HG02870 (cell line): ENCODE data around the gene PRR9.
"Not testable (repeated sequence)": the region's sequence is repeated elsewhere in the genome, so short reads cannot be mapped to it uniquely, and the experiment has no call there.

Source experiments
- ATAC-seq: cut with Tn5 transposase; IDR thresholded peaks from one replicate; pipeline ENCODE4 v1.9.1; 2021; ENCODE audit warnings: mild to moderate bottlenecking, moderate library complexity; ENCODE audit not compliant: unreplicated experiment

Gene PRR9, protein sequence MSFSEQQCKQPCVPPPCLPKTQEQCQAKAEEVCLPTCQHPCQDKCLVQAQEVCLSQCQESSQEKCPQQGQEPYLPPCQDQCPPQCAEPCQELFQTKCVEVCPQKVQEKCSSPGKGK

DNA sequence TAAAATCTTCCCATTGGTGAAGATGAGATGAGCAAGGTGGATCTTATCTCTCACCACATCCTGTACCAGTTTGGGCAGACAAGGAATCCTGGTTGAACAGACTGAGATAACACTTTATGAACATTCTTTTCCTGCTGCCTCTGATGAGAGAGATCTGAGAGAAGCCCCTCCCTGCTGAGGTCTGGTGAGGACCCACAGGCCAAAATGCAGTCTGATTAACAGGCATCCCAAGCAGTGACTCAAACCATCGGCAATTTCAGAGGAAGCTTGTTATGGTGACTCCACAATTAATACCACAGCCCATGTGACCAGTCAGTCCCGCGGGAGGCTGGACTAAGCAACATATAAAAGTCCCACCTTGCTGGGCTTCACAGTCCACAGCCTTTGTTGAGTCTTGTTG is at the start of gene PRR9:
TSS of gene PRR9 (plus strand) at position 373 of the 400 bp plus-strand sequence. CDS start 561 bp downstream, outside the sequence.
- ATAC-seq: no peak

DNA sequence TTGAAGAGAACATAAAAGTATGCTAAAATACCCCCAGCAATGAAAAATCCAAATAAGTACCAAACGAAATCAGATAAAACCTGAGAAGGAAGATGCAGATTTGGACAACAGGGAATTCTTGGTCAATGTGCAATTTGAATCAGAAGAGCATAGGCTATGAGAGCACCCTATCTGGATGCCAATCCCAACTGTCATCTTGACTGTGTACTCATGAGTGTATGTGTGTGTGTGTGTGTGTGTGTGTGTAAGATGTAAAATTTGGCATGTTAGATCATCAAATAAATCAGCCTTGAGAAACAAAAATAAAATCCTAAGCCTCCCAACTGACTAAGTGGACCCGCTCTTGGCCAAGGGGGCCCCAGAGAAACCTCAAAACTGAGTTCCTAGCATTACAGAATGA is 48.7 kb upstream of the PRR9 start:
- no peak for ATAC-seq

DNA sequence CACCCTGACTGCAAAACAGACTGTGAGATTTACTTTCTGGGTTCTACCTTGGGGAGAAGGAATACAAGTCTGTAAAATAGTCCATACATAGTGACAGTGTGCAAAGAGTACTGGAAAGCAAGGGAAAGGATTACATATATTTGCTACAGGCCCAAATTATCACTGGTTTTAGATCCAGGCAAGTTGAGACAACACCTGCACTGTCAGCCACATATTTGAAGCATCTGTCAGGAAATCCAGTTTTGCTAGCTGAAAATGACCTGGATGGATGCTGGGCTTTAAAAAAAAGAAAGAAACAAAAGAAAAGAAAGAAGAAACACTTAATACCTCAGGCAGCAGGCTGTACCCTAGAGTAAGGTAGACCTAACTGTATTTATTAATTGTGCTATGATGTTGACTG is 42.8 kb upstream of the PRR9 start:
- no peak for ATAC-seq

DNA sequence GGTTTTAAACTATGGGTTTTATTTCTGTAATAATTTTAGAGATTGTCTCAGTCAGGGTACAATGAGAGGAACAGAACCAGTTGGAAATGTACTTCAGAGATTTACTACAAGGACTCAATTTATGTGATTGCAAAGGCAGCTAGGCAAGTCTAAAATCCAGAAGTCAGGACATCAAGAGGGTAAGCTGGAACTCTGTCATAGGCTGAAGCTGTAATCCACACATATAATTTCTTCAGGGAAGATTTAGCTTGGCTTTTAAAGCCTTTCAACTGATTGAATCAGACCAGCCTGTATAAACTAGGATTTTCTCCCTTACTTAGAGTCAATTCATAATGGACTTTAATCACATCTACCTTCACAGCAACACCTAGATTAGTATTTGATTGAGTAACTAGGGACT is 38.5 kb upstream of the PRR9 start:
- no peak for ATAC-seq

DNA sequence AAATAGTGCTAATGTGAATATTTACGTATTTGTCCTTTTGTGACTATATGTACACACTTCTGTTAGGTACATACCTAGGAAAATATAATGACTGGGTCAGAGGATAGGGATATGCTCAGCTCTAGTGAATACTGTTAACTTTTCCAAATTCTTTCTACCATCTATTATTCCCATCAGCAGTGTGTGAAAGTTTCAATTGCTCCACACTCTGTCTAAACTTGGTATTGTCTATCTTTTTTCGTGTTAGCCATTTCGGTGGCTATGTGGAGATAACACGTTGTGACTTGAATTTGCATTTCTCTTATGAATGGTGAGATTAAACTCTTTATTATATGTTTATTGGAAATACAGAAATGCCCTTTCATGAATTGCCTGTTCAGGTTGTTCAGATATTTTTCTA is 36.8 kb upstream of the PRR9 start:
- no peak for ATAC-seq

DNA sequence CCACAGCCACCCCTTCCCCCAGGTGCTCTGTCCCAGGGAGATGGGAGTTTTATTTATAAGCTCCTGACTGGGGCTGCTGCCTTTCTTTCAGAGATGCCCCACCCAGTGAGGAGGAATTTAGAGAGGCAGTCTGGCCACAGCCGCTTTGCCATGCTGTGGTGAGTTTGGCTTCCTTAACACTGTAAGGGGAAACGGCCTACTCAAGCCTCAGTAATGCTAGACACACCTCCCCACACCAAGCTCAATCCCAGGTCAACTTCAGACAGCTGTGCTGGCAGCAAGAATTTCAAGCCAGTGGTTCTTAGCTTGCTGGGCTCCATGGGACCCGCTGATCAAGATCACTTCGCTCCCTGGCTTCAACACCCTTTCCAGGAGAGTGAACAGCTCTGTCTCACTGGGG is 29.1 kb upstream of the PRR9 start:
- ATAC-seq: not testable (repeated sequence)

DNA sequence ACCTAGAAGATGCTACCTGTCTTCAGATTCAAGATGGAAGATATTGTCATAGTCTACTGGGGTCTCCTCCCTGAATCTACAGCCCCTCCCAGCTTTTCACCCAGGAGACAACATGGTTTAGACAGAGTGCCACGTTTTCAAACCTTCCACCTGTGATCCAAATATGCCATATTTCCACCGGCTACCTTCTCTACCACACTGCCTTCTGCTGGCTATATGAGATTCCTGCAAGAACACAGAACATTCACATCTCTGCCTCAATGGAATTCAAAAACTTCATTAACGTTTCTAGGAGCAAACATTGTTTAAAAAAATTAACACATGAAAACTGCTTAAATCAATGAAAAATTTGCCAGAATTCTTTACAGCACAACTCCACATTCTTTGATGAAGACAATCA is 27.0 kb upstream of the PRR9 start:
- ATAC-seq: no peak

DNA sequence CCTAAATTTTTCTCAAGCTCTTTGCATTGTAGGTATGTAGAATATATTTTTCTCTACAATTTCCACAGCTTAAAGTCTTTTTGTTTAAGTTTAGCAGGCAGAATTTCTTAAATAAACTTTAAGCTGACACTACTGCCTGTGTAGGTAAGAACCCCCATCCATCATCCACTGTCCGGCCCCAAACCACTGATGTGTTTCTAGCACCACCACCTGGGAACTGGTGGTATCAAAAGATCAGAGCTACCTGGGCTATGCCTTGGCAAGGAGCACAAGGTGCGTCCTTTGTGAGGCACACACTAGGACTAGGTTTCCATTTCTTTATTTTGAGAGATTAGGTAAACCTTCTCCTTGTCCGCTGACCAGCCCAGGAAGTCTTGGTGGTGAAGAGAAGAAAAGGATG is 24.7 kb upstream of the PRR9 start:
- no peak for ATAC-seq

DNA sequence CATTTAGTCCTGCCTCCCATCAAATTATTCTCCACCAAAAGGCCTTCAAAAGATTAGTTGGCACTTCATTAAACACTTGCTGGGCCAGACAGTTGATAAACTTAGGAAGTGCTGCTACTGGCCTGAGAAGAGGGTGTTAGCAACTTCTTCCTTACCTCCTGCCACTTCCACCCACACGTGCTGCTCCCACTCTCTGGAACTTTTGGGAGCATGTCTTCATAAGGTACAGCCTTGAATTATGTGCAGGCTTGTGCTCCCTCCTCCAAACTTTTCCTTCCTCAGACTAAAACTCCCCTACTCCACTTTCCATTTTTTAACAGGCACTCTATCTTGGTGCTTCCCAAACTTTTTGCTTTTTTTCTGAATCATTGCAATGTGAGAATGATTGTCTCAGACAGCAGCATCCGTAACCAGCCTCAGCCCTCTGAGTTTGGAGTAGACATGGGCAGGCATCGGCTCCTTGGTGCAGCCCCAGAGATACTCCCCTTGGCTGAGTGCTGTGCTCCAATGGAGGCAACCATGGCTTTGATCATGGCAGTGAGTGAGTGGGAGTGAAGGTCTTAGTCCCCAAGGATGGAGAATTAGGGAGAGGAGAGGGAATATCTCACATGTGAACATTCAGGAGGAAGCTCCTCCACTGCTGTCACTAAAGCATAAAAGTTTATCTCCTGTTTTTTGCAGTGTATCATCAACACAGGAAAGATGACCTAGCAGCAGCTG is 22.9 kb upstream of the PRR9 start:
- no peak for ATAC-seq

DNA sequence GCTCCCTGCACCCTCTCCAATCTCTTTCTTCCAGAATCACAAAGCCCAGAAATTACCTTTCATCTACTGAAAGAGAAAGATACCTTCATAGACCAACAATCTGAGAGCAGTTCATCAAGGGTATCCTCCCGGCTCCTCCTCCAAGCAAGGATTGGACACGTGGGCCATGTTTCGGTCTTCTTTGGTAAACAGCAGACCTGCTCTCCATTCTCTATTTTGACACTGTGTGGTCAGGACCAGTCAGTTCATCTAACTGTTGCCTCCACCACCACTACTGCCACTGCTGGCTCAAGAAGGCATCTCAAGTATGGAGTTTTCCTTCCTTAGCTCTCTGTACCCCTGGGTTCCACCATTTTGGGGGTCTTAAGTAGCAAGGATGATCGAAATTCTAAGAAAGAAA is 22.2 kb upstream of the PRR9 start:
- no peak for ATAC-seq

DNA sequence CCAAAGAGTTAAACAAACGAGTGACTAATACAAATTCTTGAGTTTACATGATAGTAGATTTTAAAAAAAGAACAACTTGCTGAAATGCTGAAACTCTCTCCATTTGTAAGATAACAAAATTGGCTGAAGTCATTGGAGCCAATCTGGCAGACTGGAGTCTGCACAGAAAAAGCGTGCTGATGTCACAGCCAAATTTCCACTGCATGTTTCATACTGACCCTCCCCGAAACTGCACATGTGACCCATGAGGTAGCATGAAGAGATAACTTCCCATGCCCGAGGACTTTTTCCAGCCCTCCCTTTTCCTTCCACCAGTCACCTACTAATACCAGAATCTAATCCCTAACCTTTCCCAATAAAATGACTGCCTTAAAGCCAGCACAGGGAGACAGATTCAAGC is 15.4 kb upstream of the PRR9 start:
- ATAC-seq: no peak

DNA sequence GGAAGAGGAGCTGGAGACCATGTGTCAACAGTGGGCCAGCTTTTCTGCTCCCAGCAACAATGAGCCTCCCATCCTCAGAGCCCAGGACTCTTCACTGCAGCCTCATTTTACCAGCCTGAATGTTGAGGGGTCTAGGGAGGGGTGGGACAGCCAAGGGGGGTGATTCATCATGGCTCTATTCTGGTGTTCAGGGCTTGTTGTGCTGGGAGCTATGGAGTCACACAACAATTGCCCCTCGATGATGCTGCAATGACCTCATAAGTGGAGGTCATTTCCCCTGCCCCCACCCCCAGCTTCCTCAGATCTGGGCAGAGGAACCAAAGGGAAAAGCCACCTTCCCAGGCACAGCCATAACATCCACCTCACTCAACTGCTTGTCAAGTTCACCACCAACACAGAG is 14.3 kb upstream of the PRR9 start, which contains the start of gene LELP1:
TSS of gene LELP1 (plus strand) at position 301 of the 400 bp plus-strand sequence. CDS start 1,278 bp downstream, outside the sequence.
- ATAC-seq: no peak

DNA sequence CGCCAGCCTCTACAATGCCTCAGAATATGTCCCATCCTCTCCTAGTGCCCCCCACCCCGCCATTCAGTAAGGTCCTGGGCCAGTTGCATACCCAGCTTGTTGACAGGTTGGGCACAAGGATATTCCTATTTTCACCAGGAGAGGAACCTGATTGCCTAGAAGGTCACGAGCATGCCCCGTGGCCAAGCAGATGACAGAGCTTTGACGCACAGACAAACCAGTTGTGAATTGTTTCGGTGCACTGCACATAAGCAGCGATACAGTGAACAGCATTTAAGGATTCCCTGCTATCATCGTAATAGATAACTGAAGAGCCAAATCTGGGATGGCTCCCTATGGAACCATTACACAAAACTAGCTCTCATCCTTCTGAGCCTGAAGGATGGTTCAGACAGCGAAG is 10.8 kb upstream of the PRR9 start:
- no peak for ATAC-seq

DNA sequence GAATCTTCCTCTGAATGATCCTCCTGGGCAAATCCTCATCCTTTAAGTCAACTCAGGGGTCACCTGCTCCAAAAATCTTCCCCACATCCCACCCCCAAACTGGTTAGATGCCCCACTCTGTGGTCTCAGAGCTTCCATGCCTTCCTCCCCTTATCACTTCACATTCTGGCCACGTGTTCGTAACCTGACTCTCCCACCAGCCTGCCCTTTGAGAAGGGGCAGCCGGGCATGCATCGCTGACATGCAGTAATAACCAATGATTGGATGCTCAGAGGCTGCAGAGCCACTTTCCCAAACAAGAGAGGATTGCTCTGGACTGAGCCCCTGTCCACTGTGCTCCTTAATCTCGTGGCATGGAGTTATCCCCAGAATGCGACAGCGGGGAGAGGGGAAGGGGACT is 7.2 kb upstream of the PRR9 start:
- ATAC-seq: no peak

DNA sequence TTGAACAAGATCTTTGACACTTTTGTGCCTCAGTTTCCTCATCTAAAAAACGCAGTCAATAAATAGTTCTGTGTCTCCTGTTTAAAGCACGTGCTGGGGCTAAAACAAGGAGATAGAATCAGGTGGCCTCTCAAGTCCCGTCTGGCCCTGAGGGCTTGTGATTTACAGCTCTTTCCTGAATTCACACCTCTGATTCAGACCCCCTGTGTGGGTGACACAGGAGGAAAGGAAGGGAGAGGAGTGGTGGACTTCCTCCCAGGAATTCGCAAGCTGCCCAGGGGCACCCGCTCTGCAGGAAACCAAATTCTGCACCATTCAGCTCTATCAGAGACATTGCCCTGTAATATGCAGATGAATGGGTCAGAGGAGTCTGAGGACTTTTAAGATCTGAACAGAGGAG is 5.2 kb upstream of the PRR9 start:
- ATAC-seq: no peak

DNA sequence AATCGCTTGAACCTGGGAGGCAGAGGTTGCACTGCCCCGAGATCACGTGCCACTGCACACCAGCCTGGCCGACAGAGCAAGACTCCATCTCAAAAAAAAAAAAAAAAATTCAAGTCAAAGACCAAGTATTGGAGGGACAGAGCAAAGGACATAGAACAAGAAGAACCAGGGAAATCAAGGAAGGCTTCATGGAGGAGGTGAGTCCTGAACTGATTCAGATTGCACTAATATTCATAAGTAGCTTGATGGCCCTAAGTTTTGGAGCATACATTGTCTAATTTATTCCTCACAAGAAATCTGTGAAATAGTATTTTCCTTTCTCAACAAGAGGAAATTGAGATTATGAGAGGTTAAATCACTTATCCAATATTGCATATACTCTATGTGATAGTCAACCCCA is 3.9 kb upstream of the PRR9 start:
- ATAC-seq: no peak

DNA sequence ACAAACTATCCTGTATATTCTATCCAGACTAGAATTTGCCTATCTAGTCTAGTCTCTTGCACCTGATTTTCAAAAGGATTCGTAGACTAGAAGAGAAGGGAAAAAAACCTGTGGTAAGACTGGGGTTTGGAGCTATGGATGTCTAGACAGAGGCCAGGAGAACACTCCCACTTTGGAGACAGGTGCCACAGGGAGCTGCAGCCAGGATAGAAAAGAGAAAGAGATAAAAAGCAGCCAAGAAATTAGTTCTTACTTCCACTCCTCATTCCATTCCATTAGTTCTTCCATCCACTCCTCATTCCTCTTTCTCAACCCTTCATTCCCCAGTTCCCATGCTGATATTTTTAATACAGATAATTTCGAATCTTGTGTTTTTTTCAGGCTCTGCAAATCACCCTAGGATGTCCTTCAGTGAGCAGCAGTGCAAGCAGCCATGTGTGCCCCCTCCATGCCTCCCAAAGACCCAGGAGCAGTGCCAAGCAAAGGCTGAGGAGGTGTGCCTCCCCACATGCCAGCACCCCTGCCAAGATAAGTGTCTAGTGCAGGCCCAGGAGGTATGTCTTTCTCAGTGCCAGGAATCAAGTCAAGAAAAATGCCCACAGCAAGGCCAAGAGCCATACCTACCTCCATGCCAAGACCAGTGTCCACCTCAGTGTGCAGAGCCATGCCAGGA is 496 bp downstream of the PRR9 start:
- ATAC-seq: no peak

DNA sequence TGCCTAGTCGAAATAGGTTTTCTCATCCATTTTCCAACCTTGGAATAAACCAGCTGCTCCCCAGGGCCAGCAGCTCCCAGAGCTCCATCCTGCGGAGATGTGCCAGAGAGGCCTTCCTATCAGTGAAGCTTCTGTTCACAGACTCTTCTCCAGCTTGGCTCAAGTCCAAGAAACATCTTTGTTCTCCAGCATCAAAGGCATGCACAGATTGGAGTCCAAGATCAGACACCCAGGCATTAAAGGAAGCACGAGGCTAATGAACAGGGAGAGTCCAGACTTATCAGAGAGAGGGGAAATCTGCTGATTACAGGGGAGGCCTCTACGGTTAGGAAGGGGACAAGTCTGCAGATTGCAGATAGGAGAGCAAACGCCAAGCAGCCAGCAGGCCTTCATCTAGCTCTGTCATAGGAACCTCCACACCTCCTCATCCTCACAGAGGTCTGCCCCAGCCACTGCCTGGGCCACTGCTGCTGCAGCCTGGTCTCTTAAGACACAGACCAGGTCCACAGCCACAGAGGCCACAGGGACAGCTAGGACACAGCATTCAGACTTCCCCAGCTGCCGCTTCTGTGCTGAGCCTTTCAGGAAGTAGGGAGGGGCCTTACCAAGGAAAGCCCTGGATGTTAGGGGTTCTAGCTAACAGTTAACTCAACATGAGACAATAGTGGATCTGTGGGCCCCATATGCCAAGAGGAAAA is 3.4 kb downstream of the PRR9 start:
- ATAC-seq: no peak

DNA sequence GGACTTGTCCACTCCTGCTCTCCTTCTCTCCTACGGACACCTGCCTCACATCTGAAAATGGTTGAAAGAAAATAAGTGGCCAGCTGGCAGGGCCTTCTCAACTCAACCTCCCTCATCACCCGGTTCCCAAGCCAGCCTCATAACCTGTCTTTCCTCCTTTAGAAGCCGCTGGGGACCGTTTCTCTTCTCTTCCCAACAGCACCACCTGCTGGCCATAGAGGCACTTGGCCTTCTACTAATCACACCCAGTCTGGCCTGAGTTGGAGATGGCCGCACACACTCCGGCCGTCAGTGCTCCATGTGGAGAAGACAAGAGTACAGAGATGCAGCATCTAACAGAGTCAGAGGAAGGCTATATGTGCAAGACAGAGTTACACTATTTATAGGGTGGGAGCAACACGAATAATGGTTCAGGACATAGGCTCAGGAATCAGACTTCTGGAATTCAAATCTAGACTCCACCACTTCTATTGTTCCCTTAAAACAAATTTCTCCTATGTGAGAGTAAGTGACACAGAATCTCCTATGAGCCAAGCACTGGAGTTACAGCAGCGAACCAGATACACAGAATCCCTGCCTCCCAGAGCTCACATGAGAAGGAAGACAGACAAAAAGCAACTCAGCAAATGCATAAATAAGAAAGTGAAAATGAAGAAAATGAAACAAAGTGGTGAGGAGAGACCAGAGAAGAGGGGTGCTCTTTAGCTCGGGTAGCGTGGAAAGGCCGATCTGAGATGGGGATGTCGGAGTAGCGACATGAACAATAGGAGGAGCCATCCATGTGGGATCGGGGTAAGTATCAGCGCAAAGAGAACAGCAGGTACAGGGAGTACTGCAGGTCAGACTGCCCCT is 5.9 kb downstream of the PRR9 start:
- peak; percentile 59 for ATAC-seq

DNA sequence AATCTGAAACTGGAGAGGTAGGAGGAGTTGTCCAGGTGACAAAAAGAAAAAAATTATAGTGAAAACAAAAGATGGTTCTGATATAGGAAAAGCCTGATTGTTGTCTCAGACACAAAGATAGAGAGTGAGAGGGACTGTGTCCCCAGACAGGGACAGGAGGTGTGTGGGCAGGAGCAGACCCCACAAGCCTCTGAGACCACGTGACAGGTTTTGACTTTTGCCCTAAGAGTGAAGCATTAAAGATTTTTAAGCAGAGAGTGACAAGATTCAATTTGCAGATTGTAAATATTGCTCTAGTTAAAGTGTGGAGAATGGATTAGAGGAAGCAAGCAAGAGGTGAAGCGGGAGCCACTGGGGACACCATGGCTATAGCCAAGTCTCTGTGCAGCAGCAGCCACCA is 10.4 kb downstream of the PRR9 start:
- no peak for ATAC-seq

DNA sequence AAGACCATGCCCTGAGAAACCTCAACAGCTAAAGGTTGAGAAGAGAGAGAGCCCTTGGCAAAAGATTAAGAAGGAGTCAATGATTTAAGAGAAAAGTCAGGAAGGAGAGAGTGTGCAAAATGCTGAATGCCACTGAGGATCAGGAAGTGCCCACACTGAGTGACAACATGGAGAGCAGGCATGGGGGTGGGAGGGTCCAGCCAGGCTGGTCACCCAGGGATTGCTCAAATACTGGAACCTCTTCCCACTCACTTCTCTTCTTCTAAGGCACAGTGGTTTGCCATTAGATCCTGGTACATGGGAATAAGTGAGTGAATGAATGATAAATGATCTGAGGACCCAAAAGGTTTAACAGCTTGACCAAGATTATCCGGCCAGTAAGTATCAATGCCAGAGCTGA is 11.1 kb downstream of the PRR9 start:
- no peak for ATAC-seq
